Fibroblast of lung (primary cell): ENCODE data around the gene PHC2.
A peak's percentile ranks its signal among the peaks of the same experiment; 100 is the strongest.

Experiments
- CTCF ChIP-seq, 2 donors: IDR thresholded peaks in 1 of 2; conservative IDR thresholded peaks in 1 of 2; 1 replicate in 1 of 2; 2 replicates in 1 of 2; pipeline ENCODE4 v1.5.1; 2011 to 2012; ENCODE audit warnings: low read length in 2 of 2, control low read depth in 1 of 2, inconsistent platforms in 1 of 2, low read depth in 1 of 2, mild to moderate bottlenecking in 1 of 2
- EZH2 ChIP-seq: IDR thresholded peaks from 2 replicates; pipeline ENCODE4 v1.5.1; 2012; ENCODE audit warnings: low read length, control low read depth, mild to moderate bottlenecking; ENCODE audit errors: missing control alignments

GRCh38 chr1:33378976-33379375 lies 51.9 kb downstream of the PHC2 start:
- TF ChIP-seq CTCF (conservative IDR thresholded peaks at IDR 0.05 in 1 of 2, IDR thresholded peaks at IDR 0.05 in 1 of 2; ENCODE audit: low read depth in 1 of 2, low read length in 2 of 2) (peak in 1 of 2 donors; percentile 7), EZH2 (no peak)
